AG10803 (cell line): ENCODE data around the gene PIK3R6.
"Not testable (repeated sequence)": the region's sequence is repeated elsewhere in the genome, so short reads cannot be mapped to it uniquely, and the experiment has no call there.

Experiments used
- DNase-seq: peaks from one replicate; pipeline ENCODE4 v3.0.0; 2010; ENCODE audit warnings: low read depth
- H3K4me3 ChIP-seq: 2 replicates; pipeline ENCODE4 v1.5.1; 2011; ENCODE audit warnings: mild to moderate bottlenecking, low read length, control low read depth
- TF ChIP-seq, protein P1 (sequence below): conservative IDR thresholded peaks from 2 replicates; pipeline ENCODE4 v1.5.1; 2011; ENCODE audit warnings: mild to moderate bottlenecking, low read length, control low read depth, inconsistent platforms

The PIK3R6 gene

DNA sequence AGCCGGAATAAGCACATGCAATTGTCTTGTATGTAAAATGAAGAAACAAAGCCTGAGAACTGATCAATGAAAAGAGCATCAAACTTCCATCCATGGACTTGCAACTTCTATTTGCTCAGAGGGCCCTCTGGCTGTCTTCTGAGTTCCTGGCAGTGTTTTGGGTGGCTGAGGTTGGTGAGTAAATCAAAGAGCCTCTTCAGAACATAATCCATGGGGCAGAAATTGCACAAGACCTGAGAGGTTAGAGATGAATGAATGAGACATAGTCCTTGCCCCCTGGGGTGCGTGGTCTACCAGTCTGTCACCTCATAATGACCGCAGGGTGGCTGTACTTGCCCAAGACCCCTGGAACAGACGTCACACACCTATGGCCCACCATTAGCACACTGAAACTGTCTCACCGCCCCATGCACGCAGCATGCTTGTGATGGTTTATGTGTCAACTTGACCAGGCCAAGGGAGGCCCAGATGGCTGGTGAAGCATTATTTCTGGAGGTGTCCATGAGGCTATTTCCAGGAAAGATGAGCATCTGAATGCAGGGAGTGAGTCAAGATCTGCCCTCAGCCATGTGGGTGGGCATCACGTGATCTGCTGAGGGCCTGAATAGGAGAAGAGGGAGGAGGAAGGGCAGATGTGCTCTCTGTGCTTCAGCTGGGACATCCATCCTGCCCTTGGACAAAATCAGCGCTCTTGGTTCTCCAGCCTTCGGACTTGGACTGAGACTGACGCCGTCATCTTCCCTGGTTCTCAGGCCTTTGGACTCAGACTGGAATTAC, 8.3 kb downstream of the PIK3R6 start:
- DNase-seq, result peak; percentile 74
- H3K4me3 ChIP-seq, result no peak overlapping the region
- TF ChIP-seq, protein P1, sequence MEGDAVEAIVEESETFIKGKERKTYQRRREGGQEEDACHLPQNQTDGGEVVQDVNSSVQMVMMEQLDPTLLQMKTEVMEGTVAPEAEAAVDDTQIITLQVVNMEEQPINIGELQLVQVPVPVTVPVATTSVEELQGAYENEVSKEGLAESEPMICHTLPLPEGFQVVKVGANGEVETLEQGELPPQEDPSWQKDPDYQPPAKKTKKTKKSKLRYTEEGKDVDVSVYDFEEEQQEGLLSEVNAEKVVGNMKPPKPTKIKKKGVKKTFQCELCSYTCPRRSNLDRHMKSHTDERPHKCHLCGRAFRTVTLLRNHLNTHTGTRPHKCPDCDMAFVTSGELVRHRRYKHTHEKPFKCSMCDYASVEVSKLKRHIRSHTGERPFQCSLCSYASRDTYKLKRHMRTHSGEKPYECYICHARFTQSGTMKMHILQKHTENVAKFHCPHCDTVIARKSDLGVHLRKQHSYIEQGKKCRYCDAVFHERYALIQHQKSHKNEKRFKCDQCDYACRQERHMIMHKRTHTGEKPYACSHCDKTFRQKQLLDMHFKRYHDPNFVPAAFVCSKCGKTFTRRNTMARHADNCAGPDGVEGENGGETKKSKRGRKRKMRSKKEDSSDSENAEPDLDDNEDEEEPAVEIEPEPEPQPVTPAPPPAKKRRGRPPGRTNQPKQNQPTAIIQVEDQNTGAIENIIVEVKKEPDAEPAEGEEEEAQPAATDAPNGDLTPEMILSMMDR, result no peak

DNA sequence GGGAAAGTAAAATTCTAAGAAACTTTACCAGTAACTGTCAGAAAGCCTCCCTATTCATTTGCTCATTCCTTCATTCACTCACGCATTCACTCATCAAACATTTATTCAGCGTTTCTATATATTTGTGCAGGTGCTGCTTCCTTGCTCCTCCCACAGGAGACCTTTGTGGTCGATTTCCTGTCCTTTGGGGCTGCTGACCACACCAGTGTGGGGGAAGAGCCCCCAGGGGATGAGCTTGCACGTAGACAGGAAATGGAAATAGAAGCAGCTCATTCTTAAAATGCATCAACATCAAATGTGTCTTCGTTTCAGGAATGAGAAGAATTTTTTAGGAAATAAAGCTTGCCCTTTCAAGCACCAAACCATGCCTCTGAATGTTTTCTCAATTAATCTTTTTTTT, 9.6 kb downstream of the PIK3R6 start:
- no peak overlapping the region for H3K4me3 ChIP-seq
- TF ChIP-seq, protein P1, result no peak
- DNase-seq, result peak; percentile 87

DNA sequence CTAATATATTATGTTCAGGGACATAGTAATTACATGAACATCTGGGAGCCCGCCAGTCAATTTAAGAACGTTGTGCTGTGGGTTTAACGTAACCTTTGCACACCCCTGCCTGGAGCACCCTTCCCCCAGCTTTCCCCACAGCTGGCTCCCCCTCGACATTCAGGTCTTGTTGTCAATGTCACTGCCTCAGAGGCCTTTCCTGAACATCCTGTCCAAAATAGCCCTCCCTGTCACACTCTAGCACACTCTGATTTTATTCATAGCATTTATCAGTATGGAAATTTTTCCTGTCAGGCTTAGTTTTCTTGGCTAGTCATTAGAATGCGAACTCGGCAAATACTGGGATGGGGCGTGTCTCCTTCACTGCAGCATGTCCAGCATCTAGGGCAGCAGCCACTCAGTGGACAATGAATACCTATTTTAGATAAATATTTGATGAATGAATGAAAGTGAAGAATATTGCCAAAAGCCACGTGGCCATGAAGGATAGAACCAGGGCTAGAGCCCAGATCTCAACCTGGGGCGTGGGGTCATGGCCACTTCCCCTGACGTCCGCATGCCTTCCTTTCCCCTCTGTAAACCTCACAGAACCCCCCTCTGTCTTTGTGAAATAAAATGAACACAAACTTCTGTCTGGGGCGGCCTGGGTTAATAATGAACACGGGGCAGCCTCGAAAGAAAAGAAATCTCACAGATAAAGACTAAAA, 10.5 kb downstream of the PIK3R6 start:
- DNase-seq, result no peak
- no peak overlapping the region for H3K4me3 ChIP-seq
- TF ChIP-seq, protein P1, result no peak

DNA sequence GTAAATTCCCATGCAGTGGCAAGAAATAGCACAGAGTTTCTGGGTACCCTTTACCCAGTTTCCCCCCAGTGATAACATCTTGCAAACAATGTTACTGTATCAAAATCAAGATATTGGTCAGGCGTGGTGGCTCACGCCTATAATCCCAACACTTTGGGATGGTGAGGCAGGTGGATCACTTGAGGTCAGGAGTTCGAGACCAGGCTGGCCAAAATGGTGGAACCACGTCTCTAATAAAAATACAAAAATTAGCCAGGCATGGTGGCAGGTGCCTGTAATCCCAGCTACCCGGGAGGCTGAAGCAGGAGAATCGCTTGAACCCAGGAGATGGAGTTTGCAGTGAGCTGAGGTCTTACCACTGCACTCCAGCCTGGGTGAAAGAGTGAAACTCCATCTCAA, 11.3 kb downstream of the PIK3R6 start:
- not testable (repeated sequence) for H3K4me3 ChIP-seq, DNase-seq

DNA sequence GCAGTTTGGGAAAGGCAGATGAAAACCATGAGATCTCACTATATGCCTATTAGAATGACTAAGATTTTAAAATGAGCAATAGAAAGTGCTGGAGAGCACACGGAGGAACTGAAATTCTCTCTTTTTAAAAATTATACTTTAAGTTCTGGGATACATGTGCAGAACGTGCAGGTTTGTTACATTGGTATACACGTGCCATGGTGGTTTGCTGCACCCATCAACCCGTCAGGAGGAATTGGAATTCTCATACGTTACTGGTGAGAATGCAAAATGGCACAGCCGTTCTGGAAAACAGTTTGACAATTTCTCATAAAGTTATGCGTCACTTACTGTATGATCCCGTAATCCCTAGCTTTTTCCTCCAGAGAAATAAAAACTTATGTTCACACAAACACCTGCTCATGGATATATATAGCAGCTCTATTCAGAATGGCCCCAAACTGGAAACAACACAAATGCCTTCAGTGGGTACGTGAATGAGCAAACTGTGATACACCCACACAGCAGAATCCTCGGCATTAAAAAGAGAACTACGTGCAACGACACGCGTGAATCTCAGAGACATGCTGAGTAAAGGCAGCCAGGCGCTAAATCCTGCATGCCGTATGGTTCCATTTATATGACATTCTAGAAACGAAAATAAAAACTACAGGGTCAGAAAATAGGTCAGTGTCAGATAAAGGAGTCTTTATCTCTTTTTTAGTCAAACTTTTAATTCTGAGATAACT, 11.8 kb downstream of the PIK3R6 start:
- TF ChIP-seq, protein P1, result no peak
- DNase-seq, result peak; percentile 12
- H3K4me3 ChIP-seq, result no peak overlapping the region

DNA sequence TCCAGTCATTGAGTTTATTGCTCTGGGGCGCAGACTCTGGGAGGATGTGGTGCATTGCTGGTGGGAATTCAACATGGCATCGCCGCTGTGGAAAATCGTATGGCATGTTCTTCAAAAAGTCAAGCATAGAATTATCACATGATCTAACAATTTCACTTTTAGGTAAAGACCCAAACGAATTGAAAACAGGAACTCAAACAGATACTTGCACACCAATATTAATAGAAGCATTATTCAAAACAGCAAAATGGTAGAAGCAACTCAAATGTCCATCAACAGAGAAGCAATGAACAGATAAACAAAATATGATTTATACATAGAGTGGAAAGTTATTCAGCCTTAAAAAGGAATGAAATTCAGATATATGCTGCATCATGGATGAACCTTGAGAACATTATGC, 15.9 kb downstream of the PIK3R6 start:
- no peak for DNase-seq
- TF ChIP-seq, protein P1, result no peak
- no peak overlapping the region for H3K4me3 ChIP-seq

DNA sequence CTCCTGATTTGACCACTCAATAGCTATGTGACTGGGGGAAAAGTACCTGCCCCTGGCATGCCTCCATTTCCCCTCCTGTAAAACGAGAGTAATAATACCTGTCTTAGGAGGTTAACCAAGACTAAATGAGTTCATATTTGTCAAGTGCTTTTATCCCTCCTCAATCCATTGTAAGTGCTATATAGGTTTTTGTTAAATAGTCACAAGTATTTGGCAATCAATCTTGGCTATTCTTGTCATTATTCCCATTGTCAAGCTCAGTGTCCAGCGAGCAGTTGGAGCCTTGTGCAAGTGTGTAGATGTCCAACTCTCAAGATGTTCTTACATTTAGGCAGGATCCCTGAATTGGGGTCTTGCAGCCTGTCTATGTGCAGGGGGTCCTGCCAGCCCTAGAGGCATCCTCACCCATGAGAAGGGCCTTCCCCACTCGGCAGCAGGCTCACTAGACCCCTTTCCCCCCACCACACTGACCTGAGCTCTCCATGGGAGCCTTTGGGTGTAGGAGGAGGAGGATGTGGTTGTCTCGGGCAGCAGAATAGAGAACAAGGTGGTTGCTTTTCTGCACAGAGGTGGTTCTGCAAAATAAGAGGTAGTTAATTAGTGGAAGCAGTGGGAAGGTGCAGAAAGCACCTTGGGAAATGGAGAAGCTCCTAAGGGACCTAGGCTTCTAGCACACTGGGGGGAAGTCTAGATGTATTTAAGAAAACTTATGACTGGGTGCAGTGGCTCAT, 18.0 kb downstream of the PIK3R6 start:
- TF ChIP-seq, protein P1, result no peak
- no peak overlapping the region for H3K4me3 ChIP-seq

More for the DNA sequence above, 18.0 kb downstream of the PIK3R6 start:
- DNase-seq, result no peak
